Glomerular visceral epithelial cell (primary cell): ENCODE data around the gene ADISSP.

Experiments used
- DNase-seq: peaks from one replicate; pipeline ENCODE4 v3.0.0-alpha.2; 2016; ENCODE audit errors: extremely low spot score

ADISSP gene

DNA sequence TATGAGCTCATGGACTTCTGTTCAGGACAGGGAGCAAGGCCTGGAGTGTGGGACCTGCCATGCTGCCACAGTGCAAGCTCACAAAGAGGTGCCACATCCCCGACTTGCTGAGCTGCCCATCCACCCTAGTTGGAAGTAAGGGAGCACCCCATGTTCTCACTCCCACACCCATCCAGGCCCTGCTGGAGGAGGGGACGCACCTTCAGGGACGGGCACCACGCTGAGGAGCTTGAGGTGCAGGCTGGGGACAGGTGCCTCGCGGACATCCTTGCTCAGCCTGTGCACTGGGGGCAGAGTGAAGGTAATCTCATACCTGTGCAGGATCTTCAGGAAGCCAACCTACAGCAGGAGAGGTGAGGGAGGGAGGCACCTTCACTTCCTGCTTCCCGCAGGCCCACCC is 12.3 kb downstream of the ADISSP start:
- DNase-seq, result no peak

- no peak for DNase-seq
Measured at GRCh38 chr20:3754276-3754630, 13.3 kb downstream of the ADISSP start.

GRCh38 chr20:3753501-3754275 is 13.9 kb downstream of the ADISSP start:
- no peak for DNase-seq

- peak; percentile 63 for DNase-seq
Measured at GRCh38 chr20:3753098-3753497, 14.5 kb downstream of the ADISSP start.

GRCh38 chr20:3752386-3752759 is 15.2 kb downstream of the ADISSP start:
- no peak for DNase-seq

GRCh38 chr20:3751675-3752385 is 15.7 kb downstream of the ADISSP start:
- DNase-seq, result no peak

DNA sequence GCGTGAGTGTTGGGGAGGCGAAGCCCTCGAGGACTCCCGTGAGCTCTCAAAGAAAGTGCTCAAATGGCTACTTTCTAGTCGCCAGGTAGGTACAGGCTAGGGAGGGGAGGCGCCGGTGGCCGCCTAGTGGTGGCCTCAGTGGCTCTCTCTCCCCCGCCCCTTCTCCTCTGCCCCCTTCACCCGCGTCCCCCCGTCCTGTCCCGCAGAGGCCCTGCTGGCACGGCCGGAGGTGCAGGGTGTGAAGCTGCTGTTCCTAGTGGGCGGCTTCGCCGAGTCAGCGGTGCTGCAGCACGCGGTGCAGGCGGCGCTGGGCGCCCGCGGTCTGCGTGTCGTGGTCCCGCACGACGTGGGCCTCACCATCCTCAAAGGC is 16.3 kb downstream of the ADISSP start:
- DNase-seq, result no peak

DNA sequence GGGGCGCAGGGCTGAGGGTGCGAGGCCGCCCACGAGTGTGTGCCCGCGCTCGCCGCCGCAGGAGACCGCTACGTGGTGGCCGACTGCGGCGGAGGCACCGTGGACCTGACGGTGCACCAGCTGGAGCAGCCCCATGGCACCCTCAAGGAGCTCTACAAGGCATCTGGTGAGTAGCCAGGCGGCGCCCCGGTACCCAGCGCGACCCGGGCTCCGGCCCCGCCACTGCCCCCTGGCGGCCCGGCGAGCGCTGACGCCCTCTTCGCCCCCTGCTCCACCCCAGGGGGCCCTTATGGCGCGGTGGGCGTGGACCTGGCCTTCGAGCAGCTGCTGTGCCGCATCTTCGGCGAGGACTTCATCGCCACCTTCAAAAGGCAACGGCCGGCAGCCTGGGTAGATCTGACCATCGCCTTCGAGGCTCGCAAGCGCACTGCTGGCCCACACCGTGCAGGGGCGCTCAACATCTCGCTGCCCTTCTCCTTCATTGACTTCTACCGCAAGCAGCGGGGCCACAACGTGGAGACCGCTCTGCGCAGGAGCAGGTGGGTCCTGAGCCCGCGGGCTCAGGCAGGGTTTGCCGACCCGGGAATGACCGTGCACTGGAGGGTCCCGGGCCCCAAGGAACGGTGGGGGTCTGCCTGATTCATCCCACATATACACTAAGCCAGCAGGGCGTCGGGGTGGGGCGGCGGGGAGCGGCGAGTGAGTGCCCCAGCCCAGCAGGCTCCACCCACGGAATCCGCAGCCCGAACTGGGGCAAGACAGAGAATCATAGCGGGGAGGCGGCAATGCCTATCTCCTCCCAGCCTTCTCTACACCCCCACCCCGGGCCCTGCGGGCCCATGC is 17.6 kb downstream of the ADISSP start:
- DNase-seq, result peak; percentile 66

- no peak for DNase-seq
Measured at GRCh38 chr20:3749087-3749688, 18.4 kb downstream of the ADISSP start.

GRCh38 chr20:3748073-3748472 is 19.5 kb downstream of the ADISSP start:
- DNase-seq, result no peak

DNA sequence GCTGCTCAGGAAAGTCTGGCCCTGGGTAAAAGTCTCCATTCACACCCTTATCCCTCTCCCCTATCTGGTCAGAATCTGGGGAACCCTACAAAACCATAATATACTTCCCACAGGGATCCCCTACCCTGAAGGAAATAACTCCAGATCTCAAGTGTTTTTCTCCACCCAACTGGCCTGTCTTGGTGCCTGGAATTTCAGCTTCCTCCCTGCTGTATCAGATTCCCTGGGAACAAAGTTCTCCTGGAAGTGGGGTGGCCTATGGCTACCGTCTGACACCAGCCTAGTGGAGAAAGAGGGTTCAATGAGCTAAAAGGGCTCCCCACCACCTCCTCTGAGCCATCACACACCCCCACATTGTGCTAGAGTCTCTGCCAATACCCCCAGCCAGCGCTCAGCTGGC is 20.1 kb downstream of the ADISSP start:
- DNase-seq, result no peak

DNA sequence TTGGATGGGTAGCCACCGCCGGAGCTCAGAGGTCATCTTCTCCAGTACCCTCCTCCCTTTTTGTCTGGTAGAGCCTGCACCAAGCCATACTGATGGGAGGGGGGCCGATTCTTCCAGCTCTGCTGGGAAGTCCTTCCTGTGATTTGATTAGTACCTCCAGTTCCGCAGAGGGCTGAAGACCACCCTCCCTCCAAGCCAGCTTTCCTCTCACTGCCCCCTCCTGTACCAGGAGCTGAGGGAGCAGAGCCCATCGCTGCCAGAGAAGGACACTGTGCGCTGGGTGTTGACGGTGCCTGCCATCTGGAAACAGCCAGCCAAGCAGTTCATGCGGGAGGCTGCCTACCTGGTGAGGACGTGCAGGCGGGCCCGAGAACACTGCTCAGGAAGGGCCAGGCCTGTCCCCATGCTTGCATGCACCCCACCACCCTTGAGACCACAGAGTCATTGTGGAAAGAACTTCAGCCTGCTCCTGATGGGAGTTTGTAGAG is 21.8 kb downstream of the ADISSP start:
- no peak for DNase-seq

- DNase-seq, result no peak
Measured at GRCh38 chr20:3744806-3745685, 22.5 kb downstream of the ADISSP start.

- DNase-seq, result no peak
Measured at GRCh38 chr20:3744037-3744436, 23.5 kb downstream of the ADISSP start.

DNA sequence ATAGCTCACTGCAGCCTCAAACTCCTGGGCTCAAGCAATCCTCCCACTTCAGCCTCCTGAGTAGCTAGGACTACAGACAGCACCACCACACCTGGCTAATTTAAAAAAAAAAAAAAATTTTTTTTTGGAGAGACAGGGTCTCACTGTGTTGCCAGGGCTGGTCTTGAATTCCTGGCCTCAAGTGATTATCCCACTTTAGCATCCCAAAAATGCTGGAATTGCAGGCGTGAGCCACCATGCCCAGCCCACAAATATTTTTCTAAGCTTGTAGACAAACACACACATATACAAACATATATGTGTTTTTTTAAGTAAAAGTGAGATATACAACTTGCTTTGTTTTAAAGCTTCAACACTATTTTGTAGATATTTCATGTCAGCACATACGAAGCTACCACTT is 24.3 kb downstream of the ADISSP start:
- no peak for DNase-seq

GRCh38 chr20:3741836-3742458 is 25.6 kb downstream of the ADISSP start:
- no peak for DNase-seq

GRCh38 chr20:3740615-3741301 is 26.8 kb downstream of the ADISSP start:
- no peak for DNase-seq

DNA sequence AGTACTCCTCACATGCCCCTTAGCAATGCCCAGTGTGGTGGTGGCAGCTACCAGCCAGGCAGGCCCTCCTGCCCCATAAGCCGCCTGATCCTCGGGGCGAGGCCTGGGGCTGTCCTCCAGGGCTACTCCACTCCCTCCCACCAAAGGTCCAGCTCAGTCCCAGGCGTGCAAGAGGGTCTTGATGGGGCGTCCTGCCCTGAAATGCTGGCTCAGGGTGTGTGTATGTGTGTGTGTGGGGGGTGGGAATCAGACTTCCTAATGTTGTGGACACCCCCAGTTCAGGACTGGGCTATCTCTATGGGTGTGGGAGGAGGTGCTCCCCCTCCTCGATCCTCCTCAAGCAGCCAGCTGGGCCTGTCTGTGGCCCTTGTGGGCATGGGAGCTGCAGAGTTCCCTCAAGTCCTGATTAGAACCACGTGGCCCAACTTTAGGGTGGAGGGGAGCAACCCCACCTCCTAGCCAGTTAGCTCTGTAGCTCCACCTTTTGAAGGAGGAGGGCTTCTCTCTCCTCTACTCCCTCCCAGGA is 27.6 kb downstream of the ADISSP start:
- DNase-seq, result no peak

DNA sequence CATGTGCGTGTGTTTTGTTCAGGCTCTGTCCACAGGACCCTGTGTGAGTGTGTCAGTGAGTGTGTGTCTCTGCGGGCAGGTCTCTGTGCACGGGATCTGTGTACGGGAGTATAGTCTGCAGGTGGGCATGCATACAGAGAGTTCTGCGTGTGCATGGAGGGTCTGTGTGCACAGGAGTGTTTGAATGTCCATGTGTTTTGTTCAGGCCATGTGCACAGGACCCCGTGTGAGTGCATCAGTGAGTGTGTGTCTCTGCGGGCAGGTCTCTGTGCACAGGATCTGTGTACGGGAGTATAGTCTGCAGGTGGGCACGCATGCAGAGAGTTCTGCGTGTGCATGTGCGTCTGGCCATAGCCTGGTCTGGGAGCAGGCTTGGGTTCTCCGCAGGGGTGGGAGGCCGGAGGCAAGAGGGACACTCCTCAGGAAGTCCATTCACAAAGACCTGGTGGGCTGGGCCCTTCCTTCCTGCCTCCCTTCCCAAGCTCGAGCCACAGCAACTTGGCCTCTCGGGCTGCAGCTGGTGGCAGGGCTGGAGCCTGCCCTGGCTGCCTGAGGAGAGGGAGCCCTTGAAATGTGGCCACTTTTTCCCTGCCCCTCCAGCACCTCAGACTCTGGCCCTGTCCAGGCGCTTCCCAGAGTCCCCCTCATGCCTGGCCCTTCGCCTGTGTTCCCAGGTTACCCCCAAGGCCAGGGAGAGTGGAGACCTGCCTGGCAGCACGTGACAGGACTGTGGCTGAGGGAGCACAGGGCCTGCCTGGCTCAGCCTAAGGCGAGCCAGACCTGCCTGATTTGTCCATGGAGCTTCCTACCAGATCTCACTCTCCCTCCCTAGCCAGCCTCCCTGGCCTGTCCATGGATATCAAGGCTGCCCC is 28.3 kb downstream of the ADISSP start:
- no peak for DNase-seq
